GM18508 (cell line): ENCODE results near the gene DNAJB1.
"Not testable (repeated sequence)": the region's sequence is repeated elsewhere in the genome, so short reads cannot be mapped to it uniquely, and the experiment has no call there.

ENCODE experiments used
- ATAC-seq: cut with Tn5 transposase; IDR thresholded peaks from one replicate; pipeline ENCODE4 v1.9.1; 2021; ENCODE audit warnings: moderate number of reproducible peaks; ENCODE audit not compliant: insufficient read depth, unreplicated experiment

Gene DNAJB1

DNA sequence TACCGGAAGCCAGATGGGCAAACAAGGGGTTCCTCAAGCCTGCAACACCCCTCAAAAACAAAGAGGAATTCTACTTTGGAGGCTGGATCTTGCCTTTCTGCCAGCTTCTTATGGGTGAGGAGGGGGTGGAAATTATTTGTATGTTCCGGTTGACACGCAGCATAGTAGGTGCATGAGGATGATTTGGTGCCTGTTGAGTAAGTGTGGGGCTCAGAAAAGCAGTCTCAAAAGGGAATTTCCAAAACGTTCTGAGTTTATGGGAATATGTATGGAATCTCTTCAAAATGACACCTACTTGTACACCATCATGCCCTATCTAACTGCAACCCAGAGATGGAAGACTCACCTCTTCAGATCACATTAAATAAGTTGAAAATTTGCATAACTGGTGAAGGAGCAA, 8.2 kb upstream of the DNAJB1 start:
- ATAC-seq, result no peak

DNA sequence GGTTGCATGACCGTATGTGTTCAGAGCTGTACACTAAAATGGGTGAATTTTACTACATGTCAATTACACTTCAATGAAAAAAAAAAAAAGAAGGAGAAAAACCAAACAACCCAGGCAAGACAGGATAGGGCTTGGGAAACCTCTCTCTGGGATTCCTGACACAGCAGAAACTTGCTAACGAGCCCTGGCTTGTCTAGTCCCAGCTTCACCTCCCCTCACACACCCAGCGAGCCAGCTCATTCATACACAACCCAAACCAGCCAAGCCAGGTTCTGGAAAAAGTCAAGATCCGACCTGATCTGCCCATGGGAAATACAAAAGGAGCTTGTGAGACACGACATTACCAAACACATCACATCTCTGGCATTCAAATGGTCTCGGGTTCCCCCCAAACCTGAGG, 7.5 kb upstream of the DNAJB1 start:
- no peak for ATAC-seq

DNA sequence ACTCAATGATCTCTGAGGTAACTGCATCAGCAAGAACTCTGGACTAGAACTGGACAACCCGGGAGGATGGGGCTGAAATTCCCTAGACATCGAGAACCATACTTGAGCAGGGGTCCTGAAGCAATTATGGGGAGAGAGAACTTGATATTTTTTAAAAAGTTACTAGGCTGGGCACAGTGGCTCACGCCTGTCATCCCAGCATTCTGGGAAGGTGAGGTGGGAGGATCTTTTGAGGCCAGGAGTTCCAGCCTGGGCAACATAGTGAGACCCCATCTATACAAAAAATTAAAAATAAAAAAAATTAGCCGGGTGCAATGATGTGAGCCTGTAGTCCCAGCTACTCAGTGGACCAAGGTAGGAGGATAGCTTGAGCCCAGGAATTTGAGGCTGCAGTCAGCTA, 2.3 kb upstream of the DNAJB1 start:
- ATAC-seq, result no peak

DNA sequence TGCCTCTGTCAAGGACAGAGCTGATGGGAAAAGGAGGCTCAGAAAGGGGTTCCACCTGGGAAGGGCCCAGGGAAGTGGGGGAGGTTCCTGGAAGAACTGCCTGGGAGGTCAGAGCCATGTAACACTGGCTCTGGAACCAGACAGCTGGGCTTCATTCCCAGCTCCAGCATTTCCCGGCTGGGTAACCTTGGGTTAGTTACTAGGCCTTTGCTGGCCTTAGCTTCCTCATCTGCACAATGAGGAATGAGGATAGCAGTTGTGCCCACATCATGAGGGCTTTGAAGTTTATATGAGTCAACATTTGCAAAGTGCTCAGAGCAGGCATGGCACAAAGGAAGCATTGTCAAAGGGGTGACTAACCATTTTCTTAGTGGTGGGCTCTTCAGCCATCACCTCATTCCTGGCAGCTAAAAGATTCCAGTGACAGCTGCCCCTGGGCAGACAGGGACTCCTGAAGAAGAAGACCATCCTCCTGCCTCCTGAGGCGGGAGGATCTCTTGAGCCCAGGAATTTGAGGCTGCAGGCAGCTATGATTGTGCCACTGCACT, 1.7 kb upstream of the DNAJB1 start:
- no peak for ATAC-seq

DNA sequence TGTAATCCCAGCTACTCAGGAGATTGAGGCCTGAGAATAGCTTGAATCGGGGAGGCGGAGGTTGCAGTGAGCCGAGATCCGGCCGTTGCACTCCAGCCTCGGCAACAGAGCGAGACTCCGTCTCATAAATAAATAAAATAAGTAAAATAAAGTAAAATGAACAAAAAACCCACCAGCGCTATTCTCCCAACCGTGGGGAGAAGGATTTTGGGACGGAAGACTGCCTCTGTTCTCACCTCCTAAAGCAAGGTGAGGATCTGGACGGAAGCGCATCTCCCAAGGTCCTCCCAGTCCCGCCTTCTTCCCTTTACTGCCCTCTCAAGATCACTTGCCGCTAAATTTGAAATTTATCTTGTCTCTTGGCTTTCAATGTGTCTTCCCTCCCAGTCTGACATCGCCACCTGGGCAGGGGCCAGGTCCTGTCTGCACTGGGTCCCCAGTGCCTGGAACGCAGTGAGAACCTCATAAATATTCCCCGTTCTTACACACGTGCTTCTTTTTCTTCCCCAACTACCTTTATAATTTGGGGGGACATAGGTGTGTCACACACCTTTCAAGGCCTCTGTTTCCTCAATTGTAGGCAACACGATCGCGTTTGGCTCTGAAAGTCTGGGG, 1.2 kb upstream of the DNAJB1 start:
- no peak for ATAC-seq

DNA sequence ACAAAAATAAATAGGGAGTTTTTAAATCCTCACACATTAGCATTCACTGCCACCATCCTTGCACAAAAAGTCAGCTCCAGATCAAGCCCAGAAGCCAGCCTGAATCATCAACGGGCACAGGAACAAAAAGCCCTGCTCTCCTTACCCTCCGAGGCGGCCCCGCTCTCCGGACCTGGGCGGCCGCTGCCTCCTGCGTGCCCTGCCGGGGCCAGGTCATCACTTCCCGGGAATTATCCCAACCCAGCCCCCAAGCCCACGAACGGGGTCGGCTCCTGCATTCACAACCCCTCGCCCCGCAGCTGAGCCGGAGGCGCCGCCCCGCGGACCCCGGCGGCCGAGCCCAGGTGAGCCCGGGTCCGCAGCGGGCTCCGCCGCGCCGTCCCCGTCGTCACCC, 754 bp downstream of the DNAJB1 start:
- no peak for ATAC-seq

DNA sequence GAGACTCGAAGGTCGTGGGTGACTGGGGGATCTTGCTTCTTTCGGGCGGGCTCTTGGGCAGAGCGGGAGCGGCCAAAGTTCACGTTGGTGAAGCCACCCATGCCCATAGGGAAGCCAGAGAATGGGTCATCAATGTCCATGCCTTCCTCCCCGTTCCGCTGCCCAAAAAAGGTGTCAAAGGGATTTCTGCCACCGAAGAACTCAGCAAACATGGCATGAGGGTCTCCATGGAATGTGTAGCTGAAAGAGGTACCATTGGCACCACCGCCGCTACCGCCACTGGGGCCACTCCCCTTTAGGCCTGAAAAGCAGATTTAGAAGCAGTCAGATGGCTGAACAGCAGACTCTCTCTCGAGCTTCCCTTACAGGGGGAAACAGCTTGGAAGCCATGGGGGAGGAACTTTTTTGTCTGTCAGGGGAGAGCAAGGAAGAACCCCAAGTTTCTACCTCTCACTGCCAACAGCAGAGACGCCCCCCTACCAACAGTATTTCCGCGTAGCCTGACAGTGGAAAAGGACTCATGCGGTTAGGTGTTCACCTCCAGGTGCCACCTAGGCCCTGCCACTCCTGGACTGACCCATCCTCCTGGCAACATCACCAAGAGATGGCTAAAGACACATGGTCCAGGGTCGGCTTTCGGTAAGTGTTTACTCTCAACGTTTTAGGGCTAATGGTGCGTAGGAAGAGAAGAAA, 1.3 kb downstream of the DNAJB1 start:
- ATAC-seq, result no peak

DNA sequence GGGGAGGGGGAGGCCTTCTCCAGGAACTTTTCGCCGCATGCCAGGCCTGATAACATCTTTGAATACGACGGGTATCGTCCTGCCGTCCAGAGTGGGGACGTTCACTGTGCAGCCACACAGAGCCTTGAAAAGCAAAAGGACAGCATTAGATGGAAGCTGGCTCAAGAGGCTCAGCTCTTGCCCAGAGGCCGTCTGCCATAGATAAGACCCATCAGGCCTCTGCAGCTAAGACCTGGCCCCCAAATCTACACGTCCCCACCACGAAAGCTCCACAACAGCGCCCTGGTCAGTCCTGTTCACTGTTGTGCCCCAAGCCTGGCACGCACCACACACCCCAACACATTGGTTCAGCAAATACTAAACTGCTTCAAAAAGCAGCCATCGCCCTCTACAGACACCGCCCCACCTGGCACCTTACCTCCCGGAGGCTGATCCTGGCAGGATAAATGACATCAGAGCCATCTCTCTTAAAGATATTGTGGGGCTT, 2.1 kb downstream of the DNAJB1 start:
- ATAC-seq, result no peak

DNA sequence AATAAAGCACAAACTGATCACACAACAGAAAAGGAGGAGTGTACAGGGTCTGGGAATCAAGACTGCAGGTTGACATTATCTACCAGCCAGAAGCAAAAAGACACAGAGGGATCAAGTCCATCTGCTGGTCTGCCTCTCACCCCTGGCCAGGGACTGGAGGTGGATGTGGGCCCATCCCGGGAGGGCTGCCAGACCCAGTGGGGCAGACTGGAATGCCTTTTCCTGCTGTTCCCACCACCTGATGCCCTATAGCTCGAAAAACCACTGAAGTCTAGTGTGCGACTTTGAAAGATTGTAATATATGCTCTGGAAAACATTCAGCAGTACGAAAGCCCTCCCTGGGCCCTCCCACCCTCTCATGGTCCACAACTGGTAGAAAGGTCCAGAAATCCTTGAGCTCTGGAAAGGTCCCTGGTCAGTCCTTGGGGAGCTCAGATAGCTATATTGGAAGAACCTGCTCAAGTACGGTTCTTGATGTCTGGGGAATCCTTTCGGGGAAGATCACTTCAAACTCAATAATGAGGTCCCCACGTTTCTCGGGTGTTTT, 2.6 kb downstream of the DNAJB1 start:
- no peak for ATAC-seq

DNA sequence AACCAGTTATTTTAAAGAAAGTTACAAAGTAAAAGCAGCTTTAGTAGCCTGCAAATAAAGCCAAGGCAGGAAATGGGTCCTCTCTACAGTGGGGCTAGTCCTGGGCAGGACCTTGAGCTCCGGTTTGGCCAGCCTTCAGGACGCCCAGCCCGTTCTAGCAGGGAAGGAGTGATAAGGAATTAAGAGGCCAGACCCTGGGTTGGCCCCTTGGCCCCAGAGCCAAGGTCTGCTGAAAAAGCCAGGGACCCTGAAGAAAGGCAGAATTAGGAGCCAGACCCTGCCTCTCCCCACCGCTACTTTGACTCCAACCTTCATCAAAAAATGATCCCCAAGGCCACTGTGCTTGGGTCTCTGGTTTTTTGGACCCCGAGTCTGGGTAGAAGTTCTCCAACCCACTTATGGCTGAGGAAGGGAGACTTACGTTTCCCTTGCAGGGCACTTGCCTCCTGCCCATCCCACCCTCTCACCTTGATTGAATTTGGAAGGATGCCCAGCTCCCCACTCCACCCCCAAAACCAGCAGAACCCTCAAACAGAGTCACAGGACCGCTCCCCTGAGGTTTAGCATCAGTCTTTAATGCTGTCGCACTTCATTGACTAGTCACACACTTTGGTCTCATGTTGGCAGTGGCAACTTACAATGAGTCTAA, 3.9 kb downstream of the DNAJB1 start:
- no peak for ATAC-seq

DNA sequence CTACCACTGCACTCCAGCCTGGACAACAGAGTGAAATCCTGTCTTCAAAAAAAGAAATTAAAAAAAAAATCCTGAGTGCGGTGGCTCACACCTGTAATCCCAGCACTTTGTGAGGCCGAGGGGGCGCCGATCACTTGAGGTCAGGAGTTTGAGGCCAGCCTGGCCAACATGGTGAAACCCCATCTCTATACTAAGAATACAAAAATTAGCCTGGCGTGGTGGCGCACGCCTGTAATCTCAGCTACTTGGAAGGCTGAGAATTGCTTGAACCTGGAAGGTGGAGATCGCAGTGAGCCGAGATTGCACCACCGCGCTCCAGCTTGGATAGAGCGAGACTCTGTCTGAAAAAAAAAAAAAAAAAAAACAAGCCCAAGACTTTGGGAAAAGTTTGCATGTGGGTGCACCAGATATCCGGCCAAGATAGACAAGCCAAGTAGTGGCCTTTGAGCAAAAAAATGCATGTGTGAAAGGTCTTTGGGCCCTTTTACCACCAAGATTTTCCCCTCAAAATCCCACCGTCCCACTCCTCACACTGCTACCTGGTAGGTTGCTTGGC, 5.7 kb downstream of the DNAJB1 start:
- ATAC-seq, result no peak

DNA sequence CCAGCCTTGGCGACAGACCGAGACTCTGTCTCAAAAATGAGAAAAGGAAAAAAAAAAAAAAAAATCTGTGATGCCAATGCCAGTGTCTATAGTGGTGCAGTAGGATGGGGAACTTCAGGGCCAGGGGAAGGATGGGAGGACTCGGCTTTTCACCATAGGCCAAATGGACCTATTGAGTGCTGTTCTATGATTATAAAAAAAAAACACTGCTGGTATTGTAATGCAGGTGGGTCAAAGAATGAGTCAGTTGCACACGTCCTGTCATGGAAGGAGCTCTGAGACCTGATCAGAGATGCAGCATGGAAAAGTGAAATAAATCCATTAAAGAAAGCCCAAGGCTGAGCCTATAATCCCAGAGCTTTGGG, 7.0 kb downstream of the DNAJB1 start:
- ATAC-seq, result no peak

DNA sequence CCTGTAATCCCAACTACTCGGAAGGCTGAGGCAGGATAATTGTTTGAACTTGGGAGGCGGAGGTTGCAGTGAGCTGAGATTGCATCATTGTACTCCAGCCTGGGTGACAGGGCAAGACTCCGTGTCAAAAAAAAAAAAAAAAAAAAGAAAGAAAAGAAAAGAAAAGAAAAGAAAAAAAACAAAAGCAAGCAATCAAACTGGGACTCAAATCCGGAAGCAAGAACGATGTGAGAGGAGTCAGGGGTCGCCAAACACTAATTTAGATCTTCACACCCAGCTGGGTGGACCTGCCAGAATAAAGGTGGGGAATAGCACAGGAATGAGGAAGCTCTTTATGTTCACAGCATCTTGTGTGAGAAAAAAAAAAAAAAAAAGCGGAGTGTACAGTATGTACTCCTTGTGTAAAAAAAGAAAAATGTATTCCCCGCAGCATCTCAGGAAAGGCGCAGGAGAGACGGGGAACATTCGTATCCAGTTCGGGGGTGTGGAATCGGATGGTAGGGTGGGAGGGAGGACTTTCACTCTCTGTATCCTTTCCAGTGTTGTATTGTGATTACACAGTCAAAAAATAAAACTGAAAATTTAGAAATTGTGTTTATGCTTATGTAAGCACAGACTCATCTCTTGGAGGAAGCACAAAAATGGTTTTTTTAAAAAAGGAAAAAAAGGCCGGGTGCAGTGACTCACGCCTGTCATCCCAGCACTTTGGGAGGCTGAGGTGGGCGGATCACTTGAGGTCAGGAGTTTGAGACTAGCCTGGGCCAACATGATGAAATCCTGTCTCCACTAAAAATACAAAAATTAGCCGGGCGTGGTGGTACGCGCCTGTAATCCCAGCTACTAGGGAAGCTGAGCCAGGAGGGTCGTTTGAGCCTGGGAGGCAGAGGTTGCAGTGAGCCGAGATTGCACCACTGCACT, 7.6 kb downstream of the DNAJB1 start:
- ATAC-seq, result no peak

DNA sequence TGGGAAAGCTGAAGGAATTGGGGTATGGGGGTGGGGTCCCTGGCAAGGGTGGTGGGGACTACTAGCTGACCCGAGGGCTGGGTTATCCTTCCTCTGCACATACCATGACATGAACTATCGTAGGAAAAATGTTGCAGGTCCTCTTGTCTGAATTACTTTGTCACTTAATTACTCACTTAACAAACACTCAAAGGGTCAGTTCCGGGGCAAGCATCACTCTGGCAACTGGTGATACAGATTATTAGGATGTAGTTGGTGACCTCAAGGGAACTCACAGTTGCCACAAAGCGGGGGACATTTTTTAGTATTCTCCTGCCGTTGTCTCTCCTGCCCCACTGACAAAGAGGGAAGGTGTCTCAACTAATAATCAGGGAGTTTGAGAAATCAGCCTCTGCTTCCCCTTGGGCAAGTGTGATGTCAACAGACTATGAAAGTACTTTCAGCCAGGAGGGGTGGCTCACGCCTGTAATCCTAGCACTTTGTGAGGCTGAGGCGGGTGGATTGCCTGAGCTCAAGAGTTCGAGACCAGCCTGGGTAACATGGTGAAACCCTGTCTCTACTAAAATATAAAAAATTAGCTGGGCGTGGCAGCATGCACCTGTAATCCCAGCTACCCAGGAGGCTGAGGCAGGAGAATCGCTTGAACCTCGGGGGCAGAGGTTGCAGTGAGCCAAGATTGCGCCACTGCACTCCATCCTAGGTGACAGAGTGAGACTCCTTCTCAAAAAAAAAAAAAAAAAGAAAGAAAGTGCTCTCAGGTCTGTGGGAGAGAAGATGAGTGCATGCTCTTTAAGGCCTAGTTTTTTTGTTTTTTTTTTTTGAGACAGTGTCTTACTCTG, 10.3 kb downstream of the DNAJB1 start:
- ATAC-seq, result no peak

DNA sequence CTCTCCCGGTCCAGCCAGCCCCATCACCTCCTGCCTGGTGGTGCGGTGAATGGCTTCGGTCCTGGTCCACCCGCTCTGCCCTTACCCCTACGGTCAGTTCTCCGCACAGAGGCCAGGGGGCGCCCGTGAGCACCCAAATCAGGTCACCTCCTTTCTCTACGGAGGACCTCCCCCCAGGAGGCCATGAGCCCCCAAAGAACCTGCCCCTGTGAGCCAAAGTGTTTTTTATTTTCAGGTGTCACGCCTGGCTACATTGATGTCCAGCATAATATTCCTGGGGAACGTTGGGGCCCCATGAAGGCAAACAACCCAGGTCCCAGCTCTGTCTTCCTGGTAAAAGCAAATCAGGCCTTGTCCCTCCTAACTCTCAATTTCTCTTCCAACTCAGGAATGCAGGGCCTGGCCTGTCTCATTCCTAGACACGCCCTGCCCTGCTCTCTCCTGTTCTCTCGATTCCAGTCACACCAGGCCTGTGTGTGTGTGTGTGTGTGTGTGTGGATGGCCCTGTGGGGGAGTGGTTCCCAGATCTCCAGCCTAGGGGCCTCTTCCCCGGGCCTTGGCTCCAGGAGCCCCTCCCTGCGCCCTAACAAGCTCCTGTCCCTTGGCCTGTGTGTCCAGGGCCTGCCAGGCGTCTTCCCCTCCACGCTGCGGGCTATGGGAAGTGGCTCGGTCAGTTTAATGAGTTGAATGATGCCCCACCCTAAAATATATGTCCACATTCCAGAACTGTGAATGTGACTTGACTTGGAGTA, 12.5 kb downstream of the DNAJB1 start:
- ATAC-seq, result no peak

DNA sequence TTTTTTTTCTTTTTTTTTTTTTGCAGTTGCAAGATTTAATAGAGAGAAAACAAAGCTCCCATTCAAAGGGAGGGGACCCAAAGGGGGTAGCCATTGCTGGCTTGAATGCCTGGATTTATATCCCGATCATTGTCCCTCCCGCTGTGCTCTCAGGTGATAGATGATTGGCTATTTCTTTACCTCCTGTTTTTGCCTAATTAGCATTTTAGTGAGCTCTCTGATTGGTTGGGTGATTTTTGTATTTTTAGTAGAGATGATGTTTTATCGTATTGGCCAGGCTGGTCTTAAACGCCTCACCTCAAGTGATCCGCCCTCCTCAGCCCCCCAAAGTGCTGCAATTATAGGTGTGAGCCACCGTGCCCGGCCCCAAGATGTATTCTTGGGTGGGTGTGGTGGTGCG, 13.6 kb downstream of the DNAJB1 start:
- not testable (repeated sequence) for ATAC-seq

DNA sequence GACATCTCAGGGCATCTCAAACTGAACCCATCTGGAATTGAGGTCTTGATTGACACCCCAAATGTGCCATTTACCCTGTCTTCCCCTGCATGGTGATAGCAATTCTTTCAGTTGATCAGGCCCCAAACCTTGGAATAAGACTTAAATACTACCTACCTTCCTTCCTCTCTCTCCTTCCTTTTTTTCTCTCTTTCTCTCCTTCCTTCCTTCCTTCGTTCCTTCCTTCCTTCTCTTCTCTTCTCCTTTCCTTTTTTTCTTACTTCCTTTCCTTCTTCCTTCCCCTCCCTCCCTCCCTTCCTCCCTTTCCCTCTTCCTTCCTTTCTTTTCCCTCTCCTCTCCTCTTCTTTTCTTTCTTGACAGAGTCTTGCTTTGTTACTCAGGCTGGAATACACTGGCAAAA, 14.9 kb downstream of the DNAJB1 start:
- ATAC-seq, result no peak

DNA sequence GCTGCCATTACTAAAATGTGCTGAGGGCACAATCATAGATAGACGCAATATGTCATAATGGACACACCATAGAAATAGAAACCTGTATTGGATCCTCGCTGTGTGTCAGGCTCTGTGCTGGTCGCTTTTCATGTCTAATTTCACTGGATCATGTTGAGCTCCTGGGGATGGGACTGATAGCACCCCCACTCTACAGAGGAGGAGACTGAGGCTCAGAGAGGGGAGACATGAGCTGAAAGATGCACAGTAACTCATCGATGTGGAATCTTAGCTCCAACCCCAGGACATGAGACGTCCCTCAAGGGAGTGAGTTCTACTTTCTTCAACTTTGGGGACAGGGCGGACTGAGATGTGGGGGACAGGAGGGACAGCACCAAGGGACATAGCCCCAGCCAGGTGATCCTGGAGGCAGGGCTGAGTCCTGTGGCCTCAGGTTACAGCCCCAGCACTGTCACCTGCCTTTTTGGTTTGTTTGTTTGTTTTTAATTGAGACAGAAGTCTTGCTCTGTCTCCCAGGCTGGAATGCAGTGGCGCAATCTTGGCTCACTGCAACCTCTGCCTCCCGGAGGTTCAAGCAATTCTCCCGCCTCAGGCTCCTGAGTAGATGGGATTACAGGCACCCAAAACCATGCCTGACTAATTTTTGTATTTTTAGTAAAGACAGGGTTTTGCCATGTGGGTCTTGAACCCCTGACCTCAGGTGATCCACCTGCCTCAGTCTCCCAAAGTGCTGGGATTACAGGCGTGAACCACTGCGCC, 15.7 kb downstream of the DNAJB1 start:
- ATAC-seq, result no peak
